Activated naive CD4-positive, alpha-beta T cell (primary cell): ENCODE data around the gene ASB17.
"Not testable (repeated sequence)": the region's sequence is repeated elsewhere in the genome, so short reads cannot be mapped to it uniquely, and the experiment has no call there.

Source experiments
- DNase-seq, 4 experiments: peaks; one replicate each; lab custom pipeline; 2025; lab: John Stamatoyannopoulos, UW

ASB17 gene

GRCh38 chr1:75932304-75932703 lies at the start of gene ASB17:
TSS of gene ASB17 (minus strand) at chr1:75932404. CDS start at chr1:75932291, 113 bp downstream.
- no peak for DNase-seq

- no peak for DNase-seq
Measured at GRCh38 chr1:75980972-75981897, 49.0 kb upstream of the ASB17 start.

GRCh38 chr1:75970631-75971030 lies 38.4 kb upstream of the ASB17 start:
- DNase-seq: no peak

GRCh38 chr1:75969550-75969949 lies 37.3 kb upstream of the ASB17 start:
- DNase-seq: no peak

GRCh38 chr1:75967719-75968118 lies 35.5 kb upstream of the ASB17 start:
- DNase-seq: no peak

- no peak for DNase-seq
Measured at GRCh38 chr1:75964760-75965408, 32.7 kb upstream of the ASB17 start.

- not testable (repeated sequence) for DNase-seq
Measured at GRCh38 chr1:75964110-75964759, 32.0 kb upstream of the ASB17 start.

- no peak for DNase-seq
Measured at GRCh38 chr1:75954586-75954985, 22.4 kb upstream of the ASB17 start.

- DNase-seq: no peak
Measured at GRCh38 chr1:75953461-75953860, 21.3 kb upstream of the ASB17 start.

- DNase-seq: no peak
Measured at GRCh38 chr1:75952016-75952415, 19.8 kb upstream of the ASB17 start.

GRCh38 chr1:75950176-75950575 lies 18.0 kb upstream of the ASB17 start:
- DNase-seq: no peak

- not testable (repeated sequence) for DNase-seq
Measured at GRCh38 chr1:75943037-75943436, 10.8 kb upstream of the ASB17 start.

GRCh38 chr1:75937034-75937433 lies 4.8 kb upstream of the ASB17 start:
- no peak for DNase-seq

- DNase-seq: no peak
Measured at GRCh38 chr1:75922698-75923097, 9.5 kb downstream of the ASB17 start.

- no peak for DNase-seq
Measured at GRCh38 chr1:75916834-75917233, 15.4 kb downstream of the ASB17 start.

- no peak for DNase-seq
Measured at GRCh38 chr1:75908717-75909152, 23.5 kb downstream of the ASB17 start.

- DNase-seq: no peak
Measured at GRCh38 chr1:75901371-75901770, 30.8 kb downstream of the ASB17 start.

GRCh38 chr1:75884437-75884836 lies 47.8 kb downstream of the ASB17 start:
- no peak for DNase-seq

GRCh38 chr1:75879985-75880384 lies 52.2 kb downstream of the ASB17 start:
- no peak for DNase-seq

GRCh38 chr1:75870951-75871350 lies 61.3 kb downstream of the ASB17 start:
- DNase-seq: no peak
